AG10803 (cell line): ENCODE measurements around the gene LRRC56.

Experiments
- DNase-seq: peaks from one replicate; pipeline ENCODE4 v3.0.0; 2010; ENCODE audit warnings: low read depth
- H3K4me3 ChIP-seq: 2 replicates; pipeline ENCODE4 v1.5.1; 2011; ENCODE audit warnings: mild to moderate bottlenecking, low read length, control low read depth
- CTCF ChIP-seq: conservative IDR thresholded peaks from 2 replicates; pipeline ENCODE4 v1.5.1; 2011; ENCODE audit warnings: mild to moderate bottlenecking, low read length, control low read depth, inconsistent platforms

The LRRC56 gene

DNA sequence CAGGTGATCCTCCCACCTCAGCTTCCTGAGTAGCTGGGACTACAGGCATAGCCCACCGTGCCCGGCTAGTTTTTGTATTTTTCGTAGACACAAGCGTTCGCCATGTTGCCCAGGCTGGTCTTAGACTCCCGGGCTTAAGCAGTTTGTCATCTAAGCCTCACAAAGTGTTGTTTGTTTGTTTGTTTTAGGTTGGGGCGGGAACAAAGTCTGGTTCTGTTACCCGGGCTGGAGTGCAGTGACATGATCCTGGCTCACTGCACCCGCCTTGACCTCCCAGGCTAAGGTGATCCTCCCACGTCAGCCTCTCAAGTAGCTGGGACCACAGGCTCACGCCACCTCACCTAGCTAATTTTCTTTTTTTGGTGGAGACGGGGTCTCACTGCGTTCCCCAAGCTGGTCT is 65.8 kb downstream of the LRRC56 start:
- DNase-seq, result no peak
- no peak overlapping the region for H3K4me3 ChIP-seq
- TF ChIP-seq CTCF, result no peak
